ENCODE measurements around the gene PLCG2. TPM values are rescaled to one million over a fixed set of nuclear protein-coding genes. Genes with fewer than 3 reads are reported as not detected.

PLCG2 gene
- total RNA-seq, 1 donor from 2014 or later = 9.1 TPM

DNA sequence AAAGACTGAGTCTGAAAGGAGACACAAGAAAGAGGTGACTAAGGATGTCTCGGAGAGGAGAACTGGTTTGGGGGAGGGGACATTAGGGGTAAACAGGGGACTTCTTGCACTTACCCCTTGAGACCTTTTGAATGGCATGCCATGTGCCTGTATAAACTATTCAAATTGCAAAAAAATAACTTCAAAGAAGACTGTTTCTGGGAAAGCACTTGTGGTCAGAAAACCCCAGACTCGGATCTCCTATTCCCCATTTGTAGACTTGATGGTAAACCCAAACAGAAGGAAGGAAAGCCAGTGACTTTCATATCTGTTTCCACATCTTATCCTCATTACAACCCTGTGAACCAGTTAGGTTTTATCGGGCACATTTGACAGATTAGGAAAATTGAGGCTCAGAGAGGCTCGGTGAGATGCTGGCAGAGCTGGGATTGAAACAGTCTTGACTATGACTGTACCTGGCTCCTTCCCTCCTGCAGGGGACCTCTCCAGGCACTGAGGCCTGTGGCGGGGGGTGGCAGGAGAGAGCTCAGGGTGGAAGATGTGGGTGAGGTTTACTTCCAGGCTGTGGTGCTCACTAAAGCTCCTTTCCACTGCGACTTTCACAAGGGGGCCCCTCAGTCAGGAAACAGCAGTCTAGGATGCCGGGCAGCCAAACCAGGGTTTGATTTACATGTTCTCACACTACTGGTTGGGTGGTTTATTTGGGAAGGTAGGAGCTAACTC lies 30.5 kb upstream of the PLCG2 start:
- peaks cover 8% of the 10 kb centered on the region for H3K27me3 Mint-ChIP-seq
- no peak for DNase-seq (ENCODE audit: low spot score, unreplicated experiment)

GRCh38 chr16:81752225-81752875 lies 26.7 kb upstream of the PLCG2 start:
- Mint-ChIP-seq H3K4me3 (ENCODE audit: low read depth) (no peak overlapping the region), H3K27me3 (peaks cover 5% of the 10 kb centered on the region), H3K9me3 (ENCODE audit: low read depth) (no peaks in the 10 kb centered on the region), H3K27ac (no peak overlapping the region), H3K4me1 (ENCODE audit: low read depth) (no peaks in the 10 kb centered on the region), H3K36me3 (ENCODE audit: insufficient read depth) (no peaks in the 10 kb centered on the region)
- TF ChIP-seq CTCF (IDR thresholded peaks at IDR 0.05; ENCODE audit: unreplicated experiment) = no peak
- no peak for DNase-seq (ENCODE audit: low spot score, unreplicated experiment)

More for the DNA sequence above, 30.5 kb upstream of the PLCG2 start:
- peaks cover 2% of the 10 kb centered on the region for H3K4me1 Mint-ChIP-seq (ENCODE audit: low read depth)
- no peak overlapping the region for H3K27ac Mint-ChIP-seq
- H3K4me3 Mint-ChIP-seq (ENCODE audit: low read depth) = no peak overlapping the region
- no peaks in the 10 kb centered on the region for H3K9me3 Mint-ChIP-seq (ENCODE audit: low read depth)
- no peak for TF ChIP-seq CTCF (IDR thresholded peaks at IDR 0.05; ENCODE audit: unreplicated experiment)
- no peaks in the 10 kb centered on the region for H3K36me3 Mint-ChIP-seq (ENCODE audit: insufficient read depth)

DNA sequence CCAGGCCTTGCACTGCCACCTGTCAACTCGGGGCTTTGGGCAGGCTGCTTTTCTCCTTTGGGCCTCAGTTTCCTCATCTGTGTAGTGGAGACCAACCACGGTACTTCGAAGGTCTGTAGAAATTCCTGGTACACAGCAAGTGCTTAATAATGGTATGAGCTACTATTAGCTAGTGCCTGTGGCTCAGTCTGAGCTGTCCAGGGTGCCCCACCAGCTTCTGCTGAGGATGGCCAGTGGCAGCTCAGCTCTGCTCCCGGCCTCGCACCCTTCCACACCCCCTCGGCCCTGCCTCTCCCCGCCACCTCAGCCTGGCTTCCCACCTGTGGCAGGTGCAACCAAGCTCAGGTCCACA lies 26.2 kb upstream of the PLCG2 start:
- H3K4me3 Mint-ChIP-seq (ENCODE audit: low read depth) = no peak overlapping the region
- peaks cover 5% of the 10 kb centered on the region for H3K27me3 Mint-ChIP-seq
- H3K4me1 Mint-ChIP-seq (ENCODE audit: low read depth) = no peaks in the 10 kb centered on the region
- H3K36me3 Mint-ChIP-seq (ENCODE audit: insufficient read depth) = no peaks in the 10 kb centered on the region
- DNase-seq (ENCODE audit: low spot score, unreplicated experiment) = no peak
- no peak overlapping the region for H3K27ac Mint-ChIP-seq
- H3K9me3 Mint-ChIP-seq (ENCODE audit: low read depth) = no peaks in the 10 kb centered on the region
- no peak for TF ChIP-seq CTCF (IDR thresholded peaks at IDR 0.05; ENCODE audit: unreplicated experiment)

GRCh38 chr16:81754858-81755257 lies 24.2 kb upstream of the PLCG2 start:
- no peak for TF ChIP-seq CTCF (IDR thresholded peaks at IDR 0.05; ENCODE audit: unreplicated experiment)
- Mint-ChIP-seq H3K9me3 (ENCODE audit: low read depth) (no peaks in the 10 kb centered on the region), H3K4me3 (ENCODE audit: low read depth) (no peak overlapping the region), H3K27me3 (no peaks in the 10 kb centered on the region), H3K4me1 (ENCODE audit: low read depth) (no peaks in the 10 kb centered on the region), H3K27ac (no peak overlapping the region), H3K36me3 (ENCODE audit: insufficient read depth) (no peaks in the 10 kb centered on the region)
- DNase-seq (ENCODE audit: low spot score, unreplicated experiment) = no peak

DNA sequence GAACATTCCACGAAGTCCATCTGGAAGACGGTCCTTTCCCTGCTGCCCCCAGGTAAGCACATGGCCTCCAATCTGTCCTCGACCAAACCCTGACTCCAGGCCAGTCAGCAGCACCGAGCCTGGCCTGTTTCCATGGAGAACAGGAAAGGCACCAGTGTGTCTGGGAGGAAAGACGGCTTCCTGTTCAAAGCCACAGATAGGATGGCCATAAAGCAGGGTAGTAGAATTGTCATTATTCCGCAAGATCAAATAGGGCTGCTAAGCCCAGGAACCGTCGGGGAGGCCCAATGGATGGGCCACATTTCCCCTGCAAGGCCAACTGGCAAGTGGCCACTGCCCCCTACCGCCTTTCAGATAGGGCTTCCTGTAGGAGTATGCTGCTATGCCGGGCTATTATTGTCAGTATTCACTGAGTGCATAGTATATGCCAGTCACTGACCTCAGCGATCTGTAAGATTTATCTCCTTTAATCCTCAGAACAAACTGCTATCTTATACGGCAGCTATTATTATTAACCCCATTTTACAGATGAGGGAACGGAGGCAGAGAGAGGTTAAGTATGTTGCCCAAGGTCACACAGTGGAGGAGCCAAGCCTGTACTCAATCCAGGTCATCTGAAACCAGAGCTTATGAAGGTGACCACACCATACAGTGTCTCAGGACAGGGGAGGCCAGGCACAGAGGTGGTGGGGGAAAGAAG lies 23.0 kb upstream of the PLCG2 start:
- Mint-ChIP-seq H3K4me3 (ENCODE audit: low read depth) (no peak overlapping the region), H3K36me3 (ENCODE audit: insufficient read depth) (no peaks in the 10 kb centered on the region), H3K4me1 (ENCODE audit: low read depth) (no peaks in the 10 kb centered on the region), H3K27me3 (no peaks in the 10 kb centered on the region), H3K27ac (peak overlapping the region; percentile 53), H3K9me3 (ENCODE audit: low read depth) (no peaks in the 10 kb centered on the region)
- no peak for TF ChIP-seq CTCF (IDR thresholded peaks at IDR 0.05; ENCODE audit: unreplicated experiment)
- DNase-seq (ENCODE audit: low spot score, unreplicated experiment) = no peak

All from progenitor cell of endocrine pancreas (in vitro differentiated cells).